NT2/D1 (cell line): ENCODE results near the gene GPR17.

Source experiments
- DNase-seq: peaks from one replicate; pipeline ENCODE4 v3.0.0-alpha.2; 2011; ENCODE audit warnings: low read depth, low spot score
- H3K27me3 ChIP-seq: 2 replicates; pipeline ENCODE4 v1.6.0; 2011; ENCODE audit warnings: mild to moderate bottlenecking; ENCODE audit not compliant: insufficient read length, insufficient read depth
- H3K36me3 ChIP-seq: 2 replicates; pipeline ENCODE4 v1.6.1; 2011; ENCODE audit warnings: mild to moderate bottlenecking, low read length, mixed read lengths; ENCODE audit not compliant: insufficient read depth, insufficient read length
- H3K4me1 ChIP-seq: 2 replicates; pipeline ENCODE4 v1.5.1; 2011; ENCODE audit not compliant: insufficient read depth, insufficient read length
- H3K4me3 ChIP-seq: 2 replicates; pipeline ENCODE4 v1.5.1; 2011; ENCODE audit warnings: low read depth; ENCODE audit not compliant: insufficient read length
- H3K9ac ChIP-seq: 2 replicates; pipeline ENCODE4 v1.6.0; 2011; ENCODE audit warnings: low read depth; ENCODE audit not compliant: insufficient read length
- H3K9me3 ChIP-seq: 2 replicates; pipeline ENCODE4 v1.5.1; 2011; ENCODE audit warnings: mild to moderate bottlenecking, low read length; ENCODE audit not compliant: insufficient read depth
- SUZ12 ChIP-seq: IDR thresholded peaks from 2 replicates; pipeline ENCODE4 v1.6.1; 2011; ENCODE audit not compliant: insufficient read length, insufficient read depth; ENCODE audit errors: extremely low read depth
- YY1 ChIP-seq: IDR thresholded peaks from 2 replicates; pipeline ENCODE4 v1.6.1; 2011; ENCODE audit not compliant: insufficient read length, insufficient read depth
- ZNF274 ChIP-seq: IDR thresholded peaks from 2 replicates; pipeline ENCODE4 v1.6.1; 2011; ENCODE audit warnings: mild to moderate bottlenecking, low read depth, low read length

The GPR17 gene

GRCh38 chr2:127685410-127686080 lies 39.6 kb downstream of the GPR17 start:
- no peaks in the 10 kb centered on the region for H3K36me3 ChIP-seq
- H3K4me3 ChIP-seq, result no peak overlapping the region
- peaks cover 28% of the 10 kb centered on the region for H3K9me3 ChIP-seq
- no peak for TF ChIP-seq YY1
- TF ChIP-seq ZNF274, result no peak
- no peak for TF ChIP-seq SUZ12
- H3K9ac ChIP-seq, result no peak overlapping the region
- no peaks in the 10 kb centered on the region for H3K27me3 ChIP-seq
- peaks cover 4% of the 10 kb centered on the region for H3K4me1 ChIP-seq
- DNase-seq, result no peak

- TF ChIP-seq ZNF274 (no peak), SUZ12 (no peak), YY1 (no peak)
- no peak for DNase-seq
- no peak overlapping the region for H3K4me3 ChIP-seq
- no peaks in the 10 kb centered on the region for H3K27me3 ChIP-seq
- H3K4me1 ChIP-seq, result peaks cover 4% of the 10 kb centered on the region
- no peaks in the 10 kb centered on the region for H3K36me3 ChIP-seq
- peaks cover 45% of the 10 kb centered on the region for H3K9me3 ChIP-seq
- no peak overlapping the region for H3K9ac ChIP-seq
These were observed 42.5 kb downstream of the GPR17 start for GRCh38 chr2:127688405-127688804.

- H3K36me3 ChIP-seq, result no peaks in the 10 kb centered on the region
- peaks cover 45% of the 10 kb centered on the region for H3K9me3 ChIP-seq
- H3K4me1 ChIP-seq, result no peaks in the 10 kb centered on the region
- H3K27me3 ChIP-seq, result peaks cover 2% of the 10 kb centered on the region
- no peak overlapping the region for H3K9ac ChIP-seq
- DNase-seq, result peak; percentile 42
- TF ChIP-seq YY1 (no peak), SUZ12 (no peak), ZNF274 (no peak)
- no peak overlapping the region for H3K4me3 ChIP-seq
These were observed 44.7 kb downstream of the GPR17 start for GRCh38 chr2:127690696-127691095.

- Histone ChIP-seq H3K36me3 (no peaks in the 10 kb centered on the region), H3K9me3 (peaks cover 22% of the 10 kb centered on the region), H3K4me1 (no peaks in the 10 kb centered on the region), H3K4me3 (no peak overlapping the region), H3K27me3 (peaks cover 9% of the 10 kb centered on the region), H3K9ac (no peak overlapping the region)
- DNase-seq, result no peak
- TF ChIP-seq ZNF274 (no peak), SUZ12 (no peak)
These were observed 49.0 kb downstream of the GPR17 start for GRCh38 chr2:127694986-127695385.

- Histone ChIP-seq H3K36me3 (no peaks in the 10 kb centered on the region), H3K9me3 (peaks cover 14% of the 10 kb centered on the region), H3K4me1 (no peaks in the 10 kb centered on the region), H3K9ac (no peak overlapping the region), H3K4me3 (no peak overlapping the region), H3K27me3 (peaks cover 9% of the 10 kb centered on the region)
- DNase-seq, result no peak
- TF ChIP-seq ZNF274 (no peak), YY1 (no peak), SUZ12 (no peak)
These were observed 49.8 kb downstream of the GPR17 start for GRCh38 chr2:127695491-127696472.

DNA sequence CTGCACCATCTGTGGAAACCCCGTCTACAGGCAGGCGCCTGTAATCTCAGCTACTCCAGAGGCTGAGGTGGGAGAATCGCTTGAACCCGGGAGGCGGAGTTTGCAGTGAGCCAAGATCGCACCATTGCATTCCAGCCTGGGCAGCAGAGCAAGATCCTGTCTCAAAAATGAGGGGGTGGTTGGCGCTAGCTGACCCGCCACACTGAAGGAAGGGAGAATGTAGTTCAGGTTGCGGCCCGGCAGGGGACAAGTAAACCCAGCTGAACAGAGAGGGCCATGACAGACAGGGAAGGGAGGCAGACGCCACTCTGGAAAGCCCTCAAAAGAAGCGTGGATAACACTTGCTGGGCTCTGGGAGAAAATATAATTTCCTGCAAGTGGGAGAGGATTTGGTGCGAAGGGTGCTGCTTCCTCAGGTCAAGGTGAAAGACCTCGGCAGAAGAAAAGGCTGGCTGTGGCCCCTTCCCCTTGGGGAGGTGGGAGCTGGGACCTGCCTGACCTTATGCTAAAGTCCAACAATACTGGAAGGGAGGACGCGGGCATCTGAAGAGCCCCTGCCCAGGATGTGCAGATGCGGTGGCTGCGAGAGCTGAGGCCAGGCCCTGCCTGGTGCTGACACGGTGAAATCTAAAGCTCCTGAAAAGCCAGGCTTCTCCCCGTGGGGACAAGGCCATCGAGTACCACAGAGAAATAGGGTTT lies 51.7 kb downstream of the GPR17 start:
- Histone ChIP-seq H3K36me3 (peaks cover under 1% of the 10 kb centered on the region), H3K4me3 (no peak overlapping the region), H3K9me3 (no peaks in the 10 kb centered on the region), H3K4me1 (no peaks in the 10 kb centered on the region), H3K27me3 (peaks cover 9% of the 10 kb centered on the region), H3K9ac (no peak overlapping the region)
- TF ChIP-seq ZNF274 (no peak), SUZ12 (no peak), YY1 (no peak)
- DNase-seq, result no peak
